ENCODE measurements around the gene MS4A5.
"Not testable (repeated sequence)": the region's sequence is repeated elsewhere in the genome, so short reads cannot be mapped to it uniquely, and the experiment has no call there.

Gene MS4A5, protein sequence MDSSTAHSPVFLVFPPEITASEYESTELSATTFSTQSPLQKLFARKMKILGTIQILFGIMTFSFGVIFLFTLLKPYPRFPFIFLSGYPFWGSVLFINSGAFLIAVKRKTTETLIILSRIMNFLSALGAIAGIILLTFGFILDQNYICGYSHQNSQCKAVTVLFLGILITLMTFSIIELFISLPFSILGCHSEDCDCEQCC

DNA sequence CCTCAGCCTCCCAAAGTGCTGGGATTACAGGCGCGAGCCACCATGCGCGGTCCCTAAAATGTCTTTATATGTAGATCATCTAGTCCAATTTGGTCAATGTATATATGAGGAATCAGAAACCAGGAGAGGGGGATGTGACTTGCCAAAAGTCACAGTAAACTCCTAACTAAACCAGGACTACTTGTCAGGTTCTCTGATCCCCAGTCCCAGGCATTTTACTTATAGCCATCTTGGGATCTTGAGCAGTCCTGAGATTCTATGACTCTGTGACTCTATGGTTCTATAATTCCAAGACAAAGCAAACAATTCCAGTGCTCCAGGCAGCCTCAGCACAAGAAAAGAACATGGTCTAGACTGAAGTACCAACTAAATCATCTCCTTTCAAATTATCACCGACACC, at the start of gene MS4A5:
Gene MS4A5 (plus strand): TSS at position 301 of the 400 bp plus-strand sequence. CDS start 103 bp downstream, outside the sequence.
- in situ Hi-C loops (cut with HindIII; ENCODE audit: low sequenced_read_pairs), result loop anchor here (5.0 kb wide), 1 partner anchor 78 kb away; no protein-coding TSS in a partner anchor

DNA sequence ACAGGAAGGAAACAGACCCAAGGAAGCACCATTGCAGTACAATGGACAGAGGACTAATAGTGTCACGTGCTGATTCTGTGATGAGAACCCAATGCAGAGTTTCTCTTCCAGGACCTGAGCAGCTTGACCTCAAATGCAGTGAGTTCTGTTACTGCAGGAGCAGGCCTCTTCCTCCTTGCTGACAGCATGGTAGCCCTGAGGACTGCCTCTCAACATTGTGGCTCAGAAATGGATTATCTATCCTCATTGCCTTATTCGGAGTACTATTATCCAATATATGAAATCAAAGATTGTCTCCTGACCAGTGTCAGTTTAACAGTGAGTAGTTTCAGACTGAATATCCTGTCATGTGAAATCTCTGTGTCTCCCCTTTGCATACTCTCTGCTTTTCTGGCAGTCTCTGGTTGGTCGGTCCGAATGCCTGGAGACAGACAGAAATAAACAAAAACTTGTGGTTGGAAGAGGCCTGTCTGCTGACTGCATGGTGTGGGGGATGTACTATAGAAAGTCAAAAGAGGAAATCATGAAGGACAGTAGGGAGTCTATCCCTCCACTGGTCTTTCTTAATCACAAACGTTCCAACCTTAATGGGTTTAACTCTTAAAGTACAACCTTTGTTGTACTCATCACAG, 40.0 kb upstream of the MS4A5 start:
- in situ Hi-C loops (cut with HindIII; ENCODE audit: low sequenced_read_pairs), result no loop called here

DNA sequence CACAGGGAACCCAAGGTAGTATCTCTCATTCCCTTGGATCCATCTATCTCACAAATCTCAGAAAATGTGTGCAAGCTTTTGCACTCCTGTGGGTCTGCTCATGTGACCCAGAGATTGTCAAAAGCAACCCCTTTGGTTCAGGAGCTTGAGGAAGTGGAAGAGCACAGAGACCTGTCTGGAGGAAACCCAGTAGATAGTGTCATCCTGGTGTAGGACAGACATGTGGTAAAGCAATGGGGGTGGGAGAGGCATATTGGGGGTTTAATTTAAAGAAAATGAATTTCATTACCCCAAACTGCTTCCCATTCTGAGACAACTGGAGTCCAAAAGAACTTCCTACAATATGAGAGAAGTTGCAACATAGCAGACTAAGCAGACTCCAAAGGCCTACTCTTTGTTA, 39.0 kb upstream of the MS4A5 start:
- in situ Hi-C loops (cut with HindIII; ENCODE audit: low sequenced_read_pairs), result no loop called here

DNA sequence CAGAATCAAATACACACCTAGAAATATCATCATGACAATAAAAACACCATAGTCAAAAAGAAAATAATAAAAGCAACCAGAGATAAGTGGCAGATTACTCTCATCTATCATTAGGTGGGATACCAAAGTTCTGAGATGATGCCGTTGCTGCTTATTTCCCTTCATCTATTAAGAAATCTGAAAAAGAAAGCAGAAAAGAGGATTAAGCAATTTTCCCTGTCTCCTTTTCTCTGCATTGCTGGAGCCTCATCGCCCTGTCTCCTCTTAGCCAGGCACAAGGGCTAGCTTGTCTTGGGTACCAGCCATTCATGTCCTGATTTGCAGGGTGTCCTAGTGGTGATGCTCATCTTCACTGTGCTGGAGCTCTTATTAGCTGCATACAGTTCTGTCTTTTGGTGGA, 37.0 kb upstream of the MS4A5 start:
- in situ Hi-C loops (cut with HindIII; ENCODE audit: low sequenced_read_pairs), result no loop called here

DNA sequence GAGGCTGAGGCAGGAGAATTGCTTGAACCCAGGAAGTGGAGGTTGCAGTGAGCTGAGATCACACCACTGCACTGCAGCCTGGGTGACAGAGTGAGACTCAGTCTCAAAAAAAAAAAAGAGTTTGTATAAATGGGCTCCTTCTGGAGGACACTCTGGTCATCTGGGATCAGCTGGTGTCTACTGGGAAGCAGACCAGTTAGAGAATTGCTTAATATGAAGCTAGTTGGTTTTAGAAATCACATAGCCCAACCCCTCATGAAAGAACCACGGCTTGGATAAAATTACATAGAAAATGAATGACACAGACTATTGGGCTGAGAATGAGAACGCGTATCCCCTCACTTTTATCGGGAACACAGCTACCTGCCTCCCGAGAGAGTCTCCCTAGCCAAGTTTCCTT, 36.4 kb upstream of the MS4A5 start:
- in situ Hi-C loops (cut with HindIII; ENCODE audit: low sequenced_read_pairs), result no loop called here

DNA sequence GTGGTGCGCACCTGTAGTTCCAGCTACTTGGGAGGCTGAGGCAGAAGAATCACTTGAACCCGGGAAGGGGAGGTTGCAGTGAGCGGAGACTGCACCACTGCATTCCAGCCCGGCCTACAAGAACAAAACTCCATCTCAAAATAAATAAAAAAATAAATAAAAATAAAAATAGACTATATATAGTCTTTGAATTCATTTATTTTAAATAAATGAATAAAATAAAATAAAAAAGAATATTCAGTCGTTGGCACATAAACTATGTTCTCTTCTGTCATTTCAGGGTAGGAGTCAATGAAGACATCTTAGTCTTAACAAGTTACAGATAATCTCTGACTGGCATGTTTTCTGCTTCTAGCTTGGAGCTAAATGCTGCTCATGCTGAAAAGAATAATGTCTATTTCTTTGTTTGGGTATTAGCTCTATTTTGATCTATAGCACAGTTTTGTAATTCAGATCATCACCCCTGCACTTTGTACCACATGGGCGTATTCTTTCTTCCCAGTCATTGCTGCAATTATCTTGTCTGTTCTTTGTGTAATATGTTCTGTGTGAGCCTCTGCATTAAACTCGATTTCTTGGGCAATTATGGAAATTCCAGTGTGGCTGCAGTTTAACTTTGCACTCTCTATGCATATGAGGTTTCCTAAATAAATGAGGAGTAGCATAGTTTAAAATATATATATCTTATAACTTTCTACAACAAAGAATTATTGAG, 34.5 kb upstream of the MS4A5 start:
- in situ Hi-C loops (cut with HindIII; ENCODE audit: low sequenced_read_pairs), result no loop called here

DNA sequence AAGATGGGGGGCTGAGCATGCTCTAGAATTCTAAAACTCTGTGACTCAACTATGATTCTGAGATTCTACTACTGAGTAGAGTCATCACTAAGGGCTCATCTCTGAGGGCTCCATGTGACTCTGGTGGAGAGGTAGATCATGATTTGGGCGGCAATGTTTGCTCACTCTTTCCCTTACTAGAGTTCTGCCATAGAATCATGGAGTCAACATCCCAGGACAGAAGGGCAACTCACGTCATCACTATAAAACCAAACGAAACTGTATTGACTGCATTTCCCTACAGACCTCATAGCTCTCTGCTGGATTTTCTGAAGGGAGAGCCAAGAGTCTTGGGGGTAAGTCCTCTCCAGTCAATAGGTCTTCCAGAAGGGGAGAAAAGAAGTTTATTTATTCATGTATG, 33.0 kb upstream of the MS4A5 start, which contains the start of gene MS4A14:
Gene MS4A14 (plus strand): TSS at position 78 of the 400 bp plus-strand sequence. CDS start 120 bp downstream, at position 198.
- in situ Hi-C loops (cut with HindIII; ENCODE audit: low sequenced_read_pairs), result no loop called here

DNA sequence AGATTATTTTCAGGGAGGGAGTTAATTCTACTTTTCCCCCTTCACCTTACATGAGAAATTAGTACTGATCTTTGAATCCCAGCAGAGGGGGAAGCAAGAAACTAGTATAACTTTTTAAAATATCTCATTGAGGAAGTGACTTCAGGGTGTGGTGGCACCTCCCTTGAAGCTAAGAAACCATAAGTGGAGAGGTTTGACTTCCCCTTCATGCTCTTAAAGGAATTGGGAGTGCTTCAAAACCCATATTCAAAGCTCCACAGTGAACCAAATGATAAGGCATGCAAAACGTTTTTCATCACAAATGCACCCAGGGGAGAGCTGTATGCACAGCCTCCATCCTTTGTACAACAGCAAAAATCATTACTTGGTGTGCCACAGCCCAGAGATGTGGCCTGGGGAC, 32.6 kb upstream of the MS4A5 start:
- in situ Hi-C loops (cut with HindIII; ENCODE audit: low sequenced_read_pairs), result no loop called here

DNA sequence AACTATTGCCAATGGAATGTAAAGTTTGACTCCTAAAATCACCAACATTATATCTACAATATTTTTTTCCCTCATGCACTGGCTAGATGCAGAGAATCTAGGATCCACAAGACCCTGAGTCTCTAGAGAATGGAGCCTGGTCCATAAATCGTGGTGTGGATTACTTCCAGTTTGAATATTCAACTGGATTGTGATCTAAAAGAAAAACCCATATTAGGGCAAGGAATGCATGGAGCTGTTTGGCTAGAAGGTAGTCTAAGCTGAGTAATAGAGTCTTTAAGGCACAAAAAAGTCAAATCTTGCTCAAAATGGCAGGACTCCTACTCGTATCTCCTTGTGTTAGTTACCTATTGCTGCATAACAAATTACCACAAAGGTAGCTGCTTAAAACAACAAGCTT, 9.4 kb upstream of the MS4A5 start:
- in situ Hi-C loops (cut with HindIII; ENCODE audit: low sequenced_read_pairs), result no loop called here

DNA sequence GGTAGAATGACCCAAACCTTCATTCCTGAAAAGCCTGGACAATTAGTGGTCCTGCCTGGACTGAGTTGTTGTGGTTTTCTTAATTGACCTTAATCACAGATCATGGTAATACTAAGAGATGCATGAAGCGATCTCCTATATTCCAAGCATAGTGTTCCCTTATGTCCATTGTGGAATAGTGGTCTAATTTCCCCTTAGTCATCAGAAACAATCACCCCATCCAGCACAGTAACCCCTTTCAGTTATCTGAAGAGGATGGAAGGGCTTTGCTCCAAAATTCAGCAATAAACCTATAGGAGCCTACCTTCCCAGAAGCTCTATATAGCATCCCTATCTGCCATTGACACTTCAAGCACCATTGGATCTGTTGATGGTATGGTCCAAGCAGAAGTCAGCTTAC, 6.8 kb upstream of the MS4A5 start:
- in situ Hi-C loops (cut with HindIII; ENCODE audit: low sequenced_read_pairs), result no loop called here

DNA sequence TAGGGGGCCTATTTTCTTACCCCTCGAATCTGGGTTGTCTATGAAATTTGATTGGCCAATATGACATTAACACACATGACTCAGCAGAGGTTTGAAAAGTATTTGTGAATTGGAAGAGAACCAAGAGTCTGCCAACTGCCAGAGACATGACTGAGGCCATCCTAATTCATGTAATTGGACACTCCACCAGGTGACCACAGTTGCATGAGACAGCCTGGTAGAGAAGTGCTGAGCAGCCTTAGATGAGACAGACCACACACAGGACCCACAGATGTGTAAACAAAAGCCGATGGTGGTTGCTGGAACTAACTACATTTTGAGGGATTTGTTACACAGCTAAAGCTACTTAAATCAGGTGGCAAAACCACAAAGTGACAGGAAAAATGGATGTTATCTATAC, 855 bp upstream of the MS4A5 start:
- in situ Hi-C loops (cut with HindIII; ENCODE audit: low sequenced_read_pairs), result loop anchor here (5.0 kb wide), 1 partner anchor 79 kb away; no protein-coding TSS in a partner anchor

DNA sequence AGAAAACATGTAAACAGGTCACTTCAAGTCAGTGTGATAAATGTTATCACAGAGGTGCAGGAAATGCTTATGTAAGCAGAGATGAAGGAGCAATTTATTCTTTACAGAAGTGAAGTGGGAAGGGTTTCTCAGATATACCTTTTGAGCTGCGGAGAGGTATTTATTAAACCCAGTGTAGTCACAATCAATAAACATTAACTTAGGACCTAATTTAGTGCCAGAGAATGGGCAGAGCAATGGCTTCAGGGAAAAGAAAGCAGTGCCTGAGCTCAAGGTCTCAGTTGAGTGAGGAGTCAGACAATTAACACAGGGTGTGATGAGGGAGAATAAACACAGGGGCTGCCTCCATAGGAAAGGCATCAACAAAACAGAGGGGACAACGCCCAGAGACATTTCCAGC, 1.9 kb downstream of the MS4A5 start:
- in situ Hi-C loops (cut with HindIII; ENCODE audit: low sequenced_read_pairs), result no loop called here

DNA sequence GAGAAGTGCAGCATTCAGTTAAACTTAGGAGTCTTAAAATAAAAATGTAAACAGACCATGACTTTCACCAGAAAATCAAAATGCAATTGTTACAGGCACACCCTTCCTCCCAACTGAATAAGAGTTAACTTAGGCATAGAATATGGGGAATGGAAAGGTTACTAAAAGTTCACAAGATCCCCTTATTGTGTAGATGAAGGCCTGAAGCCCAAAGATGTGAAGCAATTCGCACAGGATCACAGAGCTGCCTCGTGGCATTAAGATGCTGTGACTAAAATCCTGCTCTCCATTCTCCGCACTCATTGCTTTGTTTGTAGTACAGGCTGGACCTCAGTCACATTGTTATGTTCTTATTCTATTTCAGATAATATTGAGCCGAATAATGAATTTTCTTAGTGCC, 4.0 kb downstream of the MS4A5 start:
- in situ Hi-C loops (cut with HindIII; ENCODE audit: low sequenced_read_pairs), result no loop called here

DNA sequence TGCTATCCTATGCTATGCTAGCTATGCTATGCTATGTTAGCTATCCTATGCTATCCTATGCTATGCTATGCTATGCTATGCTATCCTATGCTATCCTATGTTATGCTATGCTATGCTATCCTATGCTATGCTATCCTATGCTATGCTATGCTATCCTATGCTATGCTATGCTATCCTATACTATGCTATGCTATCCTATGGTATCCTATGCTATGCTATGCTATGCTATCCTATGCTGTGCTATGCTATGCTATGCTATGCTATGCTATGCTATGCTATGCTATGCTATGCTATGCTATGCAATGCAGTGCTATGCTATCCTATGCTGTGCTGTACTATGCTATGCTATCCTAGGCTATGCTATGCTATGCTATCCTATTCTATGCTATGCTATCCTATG, 17.7 kb downstream of the MS4A5 start:
- in situ Hi-C loops (cut with HindIII; ENCODE audit: low sequenced_read_pairs), result no loop called here

DNA sequence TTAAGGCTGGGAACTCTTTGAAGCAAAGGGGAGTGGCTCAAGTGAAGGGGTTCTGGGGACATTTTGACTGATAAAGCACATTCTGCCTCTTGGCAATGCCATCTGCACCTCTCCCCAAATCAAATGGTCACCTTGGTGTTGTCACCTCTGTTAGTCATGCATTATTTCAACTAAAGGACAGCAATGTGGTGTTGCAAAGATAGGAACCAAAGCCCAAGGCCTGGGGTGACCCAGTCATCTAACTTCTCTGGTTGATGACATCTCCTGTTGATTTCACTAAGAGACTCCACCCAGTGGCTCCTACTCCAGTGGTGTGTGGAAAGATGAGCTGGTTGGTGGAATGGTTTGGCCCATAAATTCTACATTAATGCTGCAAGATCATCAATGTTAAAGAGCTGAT, 18.5 kb downstream of the MS4A5 start:
- in situ Hi-C loops (cut with HindIII; ENCODE audit: low sequenced_read_pairs), result no loop called here

DNA sequence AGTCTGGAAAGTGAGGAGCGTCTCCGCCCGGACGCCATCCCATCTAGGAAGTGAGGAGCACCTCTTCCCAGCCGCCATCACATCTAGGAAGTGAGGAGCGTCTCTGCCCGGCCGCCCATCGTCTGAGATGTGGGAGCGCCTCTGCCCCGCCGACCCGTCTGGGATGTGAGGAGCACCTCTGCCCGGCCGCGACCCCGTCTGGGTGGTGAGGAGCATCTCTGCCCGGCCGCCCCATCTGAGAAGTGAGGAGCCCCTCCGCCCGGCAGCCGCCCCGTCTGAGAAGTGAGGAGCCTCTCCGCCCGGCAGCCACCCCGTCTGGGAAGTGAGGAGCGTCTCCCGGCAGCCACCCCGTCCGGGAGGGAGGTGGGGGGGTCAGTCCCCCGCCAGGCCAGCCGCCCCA, 21.8 kb downstream of the MS4A5 start:
- in situ Hi-C loops (cut with HindIII; ENCODE audit: low sequenced_read_pairs), result not testable (repeated sequence)

DNA sequence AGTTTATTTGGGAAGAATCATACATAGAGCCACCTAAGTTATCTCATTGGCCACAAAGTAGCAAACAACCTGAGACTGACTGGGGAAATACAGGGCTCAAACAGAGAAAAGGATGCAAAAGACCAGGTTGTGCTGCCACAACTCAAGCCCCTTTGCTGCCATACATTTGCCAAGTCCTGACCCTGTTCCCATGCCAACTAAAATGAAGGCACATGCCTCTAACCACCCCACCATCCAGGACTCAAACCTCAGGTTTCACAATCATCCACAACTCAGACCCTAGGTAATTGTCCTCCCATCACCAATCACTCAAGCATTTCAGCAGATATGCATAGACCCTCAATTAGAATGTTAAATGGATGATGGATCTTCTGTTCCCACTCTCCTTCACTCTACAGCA, 24.8 kb downstream of the MS4A5 start:
- in situ Hi-C loops (cut with HindIII; ENCODE audit: low sequenced_read_pairs), result no loop called here

DNA sequence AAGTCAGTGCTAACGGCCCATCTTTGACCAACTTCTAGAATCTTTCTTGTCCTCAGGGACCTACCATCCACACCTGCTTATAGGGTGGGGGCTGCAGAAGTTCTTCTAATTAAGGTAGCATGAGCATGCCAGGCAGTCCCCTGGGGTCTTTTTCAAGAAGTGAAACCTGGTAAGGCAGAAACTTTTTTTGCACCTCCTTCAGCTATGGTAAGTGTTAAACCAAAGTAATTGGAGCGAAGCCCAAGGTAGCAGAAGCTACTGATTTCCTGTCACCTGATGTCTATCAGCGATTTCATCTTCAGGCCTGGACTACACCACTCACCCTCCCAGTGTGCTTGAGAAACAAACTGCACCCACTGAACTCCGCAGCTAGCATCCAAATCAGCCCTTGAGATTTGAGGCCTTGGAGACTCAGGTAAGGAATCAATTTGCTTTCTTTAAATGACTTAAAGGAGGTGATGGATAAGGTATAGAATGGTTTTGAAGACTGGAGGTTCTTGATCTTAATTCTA, 26.2 kb downstream of the MS4A5 start, which contains the start of gene MS4A1:
Gene MS4A1 (plus strand): TSS at position 317 of the 512 bp plus-strand sequence. CDS start 6,528 bp downstream, outside the sequence.
- in situ Hi-C loops (cut with HindIII; ENCODE audit: low sequenced_read_pairs), result no loop called here

DNA sequence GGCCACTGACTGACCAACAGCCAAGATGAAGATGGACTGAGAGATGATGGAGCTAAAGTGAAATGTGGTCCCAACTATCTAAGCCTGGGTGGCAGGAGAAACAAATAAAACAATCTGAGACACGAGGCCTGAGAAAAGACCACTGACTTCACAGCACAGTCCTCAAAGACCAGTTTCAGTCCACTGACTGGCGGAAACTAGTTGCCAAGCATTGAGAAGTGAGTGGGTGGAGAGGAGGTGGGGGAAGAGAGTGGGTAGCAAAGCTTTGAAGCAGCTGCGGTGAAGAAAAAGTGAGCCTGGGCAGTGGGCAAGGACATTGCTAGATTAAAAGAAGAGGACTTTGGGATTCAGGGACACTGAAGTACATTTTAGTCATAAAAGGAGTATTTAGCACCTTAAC, 28.2 kb downstream of the MS4A5 start:
- in situ Hi-C loops (cut with HindIII; ENCODE audit: low sequenced_read_pairs), result no loop called here

DNA sequence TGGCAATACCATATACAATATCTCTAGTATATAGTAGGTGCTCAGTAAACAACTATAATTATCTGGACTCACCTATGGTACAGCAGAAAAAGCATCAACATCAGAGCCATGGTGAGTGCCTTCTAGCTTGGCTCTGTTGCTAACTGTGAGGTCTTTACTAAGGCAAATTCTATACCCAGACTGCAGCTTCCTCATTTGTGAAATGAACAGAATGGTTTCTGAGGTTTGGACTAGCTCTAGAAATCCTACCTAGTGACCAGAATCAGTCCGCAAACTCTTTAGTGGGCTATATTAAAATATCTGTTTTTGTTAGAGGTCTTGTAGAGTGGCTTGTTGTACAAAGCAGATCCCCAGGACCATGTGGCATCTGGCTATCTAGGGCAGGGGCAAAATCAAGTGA, 30.0 kb downstream of the MS4A5 start:
- in situ Hi-C loops (cut with HindIII; ENCODE audit: low sequenced_read_pairs), result no loop called here

DNA sequence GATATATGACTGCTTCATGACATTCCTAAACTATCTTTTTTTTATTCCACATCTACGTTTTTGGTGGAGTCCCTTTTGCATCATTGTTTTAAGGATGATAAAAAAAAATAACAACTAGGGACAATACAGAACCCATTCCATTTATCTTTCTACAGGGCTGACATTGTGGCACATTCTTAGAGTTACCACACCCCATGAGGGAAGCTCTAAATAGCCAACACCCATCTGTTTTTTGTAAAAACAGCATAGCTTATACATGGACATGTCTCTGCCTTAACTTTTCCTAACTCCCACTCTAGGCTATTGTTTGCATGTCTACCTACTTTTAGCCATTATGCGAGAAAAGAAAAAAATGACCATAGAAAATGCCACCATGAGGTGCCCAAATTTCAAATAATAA, 39.5 kb downstream of the MS4A5 start:
- in situ Hi-C loops (cut with HindIII; ENCODE audit: low sequenced_read_pairs), result no loop called here

DNA sequence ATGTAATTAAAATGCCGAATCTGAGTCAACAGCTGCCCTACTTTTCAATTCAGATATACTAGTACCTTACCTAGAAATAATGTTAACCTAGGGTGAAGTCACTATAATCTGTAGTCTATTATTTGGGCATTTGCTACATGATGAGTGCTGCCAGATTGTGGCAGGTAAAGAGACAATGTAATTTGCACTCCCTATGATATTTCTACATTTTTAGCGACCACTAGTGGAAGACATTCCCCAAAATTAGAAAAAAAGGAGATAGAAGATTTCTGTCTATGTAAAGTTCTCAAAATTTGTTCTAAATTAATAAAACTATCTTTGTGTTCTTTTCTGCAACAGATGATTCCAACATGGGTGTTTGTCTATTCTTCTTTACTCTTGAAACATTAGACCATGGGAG, 40.4 kb downstream of the MS4A5 start:
- in situ Hi-C loops (cut with HindIII; ENCODE audit: low sequenced_read_pairs), result no loop called here
